Stomach (tissue), 9 donors: ENCODE measurements around the gene SUV39H2. TPM values are rescaled to one million over a fixed set of nuclear protein-coding genes. Genes with fewer than 3 reads are reported as not detected.

Experiments
- DNase-seq, 2 donors: peaks; one replicate each; pipeline versions ENCODE4 v3.0.0 to v3.0.0-alpha.2; 2013 to 2019
- H3K27ac ChIP-seq, 5 donors: fragments of 200-600 bp in 4 of 5; sonication (generic) in 4 of 5; one replicate each; pipeline ENCODE4 v1.5.1; 2013 to 2019; ENCODE audit warnings: mild to moderate bottlenecking in 1 of 5, moderate library complexity in 1 of 5
- H3K27me3 ChIP-seq, 3 donors: fragments of 200-600 bp; sonication (generic); one replicate each; pipeline ENCODE4 v1.5.1; 2017 to 2019; ENCODE audit warnings: mixed run types in 1 of 3
- H3K36me3 ChIP-seq, 4 donors: fragments of 200-600 bp; sonication (generic); 1 replicate in 3 of 4; 2 replicates in 1 of 4; pipeline ENCODE4 v1.5.1; 2016 to 2019
- H3K4me1 ChIP-seq, 4 donors: fragments of 200-600 bp; sonication (generic); one replicate each; pipeline ENCODE4 v1.5.1; 2016 to 2019
- H3K4me3 ChIP-seq, 4 donors: fragments of 200-600 bp; sonication (generic) in 3 of 4; one replicate each; pipeline ENCODE4 v1.5.1; 2016 to 2019; ENCODE audit warnings: mild to moderate bottlenecking in 1 of 4
- H3K9me3 ChIP-seq, 4 donors: fragments of 200-600 bp; sonication (generic); one replicate each; pipeline ENCODE4 v1.5.1; 2016 to 2019
- EP300 ChIP-seq: sonication (generic); formaldehyde crosslinking; IDR thresholded peaks from one replicate; pipeline ENCODE4 v1.6.1; 2017; ENCODE audit warnings: antibody characterized with exemption
- POLR2A ChIP-seq, 4 donors: fragments of 450-650 bp; IDR thresholded peaks; one replicate each; pipeline ENCODE4 v1.6.1; 2016; ENCODE audit warnings: antibody characterized with exemption in 4 of 4, control low read depth in 2 of 4, mild to moderate bottlenecking in 1 of 4, moderate library complexity in 1 of 4
- POLR2AphosphoS5 ChIP-seq, 3 donors: sonication (generic); formaldehyde crosslinking; IDR thresholded peaks; one replicate each; pipeline ENCODE4 v1.6.1; 2016; ENCODE audit warnings: antibody characterized with exemption in 3 of 3
- WGBS, 5 donors: extraction: QIAGEN DNeasy Blood & Tissue Kit in 3 of 5; methylation state at CpG; one replicate each; pipeline versions ENCODE4 v1.1.5 to v1.1.7; 2013 to 2018; 5-methylcytosine and 5-hydroxymethylcytosine counted together
- intact Hi-C: fragments of 100-400 bp; cut with DNase I; formaldehyde crosslinking; loops from one replicate; pipeline ENCODE4 v1.15.1; 2023; ENCODE audit warnings: low total_unique reads
- polyA plus RNA-seq, 3 donors: library from polyadenylated mRNA; stranded (reverse); fragments of 200-250 nt; gene quantifications; one replicate each; pipeline ENCODE4 v1.2.3, GENCODE V29; 2013
- total RNA-seq, 5 donors: library from RNA; depleted of rRNA; stranded (reverse); fragments of >200 nt; gene quantifications; one replicate each; pipeline versions ENCODE4 v1.1.0 to v1.2.3, GENCODE V29; 2014 to 2016
- TF ChIP-seq, protein P1 (sequence below), 7 experiments: fragments of 450-650 bp in 4 of 7; fragments of 200-600 bp in 3 of 7; sonication (generic) in 3 of 7; IDR thresholded peaks; one replicate each; pipeline ENCODE4 v1.5.1; 2016 to 2019; ENCODE audit warnings: antibody characterized with exemption in 7 of 7, control low read depth in 2 of 7, mild to moderate bottlenecking in 1 of 7
- donor health status: healthy with polysubstance abuse.
- donor health status: Bipolar disorder and iron deficiency.
- donor health status: healthy.

Gene SUV39H2
- total and polyA plus RNA-seq, 8 donors = 0.58 to 68.3 (median 5.7) TPM

DNA sequence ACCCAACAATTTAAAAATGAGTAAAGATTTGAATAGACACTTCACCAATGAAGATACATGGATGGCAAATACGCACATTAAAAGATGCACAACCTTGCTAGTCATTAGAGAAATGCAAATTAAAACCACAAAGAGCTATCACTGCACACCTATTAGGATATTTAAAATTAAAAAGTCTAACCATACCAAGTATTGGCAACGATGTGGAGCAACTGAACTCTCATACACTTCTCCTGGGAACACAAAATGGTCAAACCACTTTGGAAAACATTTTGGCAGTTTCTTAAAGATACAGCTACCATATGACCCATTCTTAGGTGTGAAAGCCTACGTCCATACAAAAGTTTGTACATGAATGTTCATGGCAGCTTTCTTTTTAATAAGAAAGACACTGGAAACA is 39.2 kb downstream of the SUV39H2 start:
- no peak for TF ChIP-seq POLR2AphosphoS5 (IDR thresholded peaks at IDR 0.05)
- TF ChIP-seq, protein P1, sequence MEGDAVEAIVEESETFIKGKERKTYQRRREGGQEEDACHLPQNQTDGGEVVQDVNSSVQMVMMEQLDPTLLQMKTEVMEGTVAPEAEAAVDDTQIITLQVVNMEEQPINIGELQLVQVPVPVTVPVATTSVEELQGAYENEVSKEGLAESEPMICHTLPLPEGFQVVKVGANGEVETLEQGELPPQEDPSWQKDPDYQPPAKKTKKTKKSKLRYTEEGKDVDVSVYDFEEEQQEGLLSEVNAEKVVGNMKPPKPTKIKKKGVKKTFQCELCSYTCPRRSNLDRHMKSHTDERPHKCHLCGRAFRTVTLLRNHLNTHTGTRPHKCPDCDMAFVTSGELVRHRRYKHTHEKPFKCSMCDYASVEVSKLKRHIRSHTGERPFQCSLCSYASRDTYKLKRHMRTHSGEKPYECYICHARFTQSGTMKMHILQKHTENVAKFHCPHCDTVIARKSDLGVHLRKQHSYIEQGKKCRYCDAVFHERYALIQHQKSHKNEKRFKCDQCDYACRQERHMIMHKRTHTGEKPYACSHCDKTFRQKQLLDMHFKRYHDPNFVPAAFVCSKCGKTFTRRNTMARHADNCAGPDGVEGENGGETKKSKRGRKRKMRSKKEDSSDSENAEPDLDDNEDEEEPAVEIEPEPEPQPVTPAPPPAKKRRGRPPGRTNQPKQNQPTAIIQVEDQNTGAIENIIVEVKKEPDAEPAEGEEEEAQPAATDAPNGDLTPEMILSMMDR (IDR thresholded peaks at IDR 0.05) = no peak
- no peaks in the 10 kb centered on the region for H3K4me1 ChIP-seq

DNA sequence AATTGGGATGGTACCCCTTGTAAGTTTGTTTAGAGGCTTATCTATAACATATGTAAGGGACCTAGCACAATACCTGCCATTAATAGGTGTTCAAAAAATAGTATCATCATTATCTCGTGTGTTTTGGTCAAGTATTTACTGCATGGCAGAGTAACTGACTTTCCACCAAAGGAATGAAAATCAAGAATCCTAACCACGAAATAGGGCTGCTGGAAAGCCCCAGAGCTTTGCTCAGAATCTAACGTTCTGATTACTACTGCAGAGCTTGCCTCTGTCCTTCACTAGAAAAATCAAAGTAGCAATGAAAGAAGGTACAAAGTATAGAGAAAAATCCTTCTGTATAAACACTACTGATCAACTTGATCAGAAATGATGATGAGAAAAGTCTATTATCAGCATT is 40.3 kb downstream of the SUV39H2 start:
- no peak overlapping the region for H3K27ac ChIP-seq
- H3K4me3 ChIP-seq = no peak overlapping the region
- no peak for TF ChIP-seq POLR2A (IDR thresholded peaks at IDR 0.05)
- no peak for TF ChIP-seq EP300
- TF ChIP-seq POLR2AphosphoS5 (IDR thresholded peaks at IDR 0.05) = no peak
- TF ChIP-seq, protein P1 (IDR thresholded peaks at IDR 0.05) = no peak
- peaks cover 0 to 26% (median 23%) of the 10 kb centered on the region in 4 donors for H3K9me3 ChIP-seq
- 88 to 97% (median 90%) methylated on average over 3 of the region's 3 CpGs for whole genome bisulfite sequencing, 5 donors
- H3K4me1 ChIP-seq = no peaks in the 10 kb centered on the region
- no peaks in the 10 kb centered on the region for H3K27me3 ChIP-seq
- H3K36me3 ChIP-seq = peaks cover 49 to 95% (median 92%) of the 10 kb centered on the region in 4 donors
- DNase-seq = no peak
- intact Hi-C loops = no loop called here

More for the DNA sequence above, 39.2 kb downstream of the SUV39H2 start:
- intact Hi-C loops = no loop called here
- Histone ChIP-seq H3K27ac (no peak overlapping the region), H3K36me3 (peaks cover 49 to 95% (median 92%) of the 10 kb centered on the region in 4 donors), H3K4me3 (no peak overlapping the region), H3K27me3 (no peaks in the 10 kb centered on the region), H3K9me3 (peaks cover 0 to 26% (median 23%) of the 10 kb centered on the region in 4 donors)
- WGBS, 5 donors = 96 to 100% (median 98%) methylated on average over 3 of the region's 3 CpGs
- DNase-seq = no peak

DNA sequence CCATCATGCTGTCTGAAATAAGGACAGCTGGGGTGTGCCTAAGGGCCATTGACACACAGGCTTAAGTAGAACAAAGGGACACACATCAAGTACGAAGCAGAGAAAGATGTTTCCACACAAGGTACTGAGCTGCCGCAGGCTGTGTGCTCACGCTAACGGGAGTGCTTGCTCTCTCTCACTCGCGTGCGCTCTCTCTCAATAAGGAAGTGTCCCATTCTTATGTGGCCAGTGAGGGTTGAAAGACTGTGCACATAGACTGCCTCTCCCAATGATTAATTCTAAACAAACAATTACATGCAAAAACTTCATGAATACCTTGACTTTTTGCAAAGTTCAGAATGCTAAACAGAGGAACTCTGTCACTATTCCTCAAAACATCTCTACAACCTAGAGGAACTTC is 45.3 kb downstream of the SUV39H2 start:
- peak in 1 of 3 donors; percentile 16 for TF ChIP-seq POLR2AphosphoS5 (IDR thresholded peaks at IDR 0.05)
- no peak for TF ChIP-seq EP300
- intact Hi-C loops = no loop called here
- 93 to 98% (median 97%) methylated on average over 7 of the region's 7 CpGs for WGBS, 5 donors

DNA sequence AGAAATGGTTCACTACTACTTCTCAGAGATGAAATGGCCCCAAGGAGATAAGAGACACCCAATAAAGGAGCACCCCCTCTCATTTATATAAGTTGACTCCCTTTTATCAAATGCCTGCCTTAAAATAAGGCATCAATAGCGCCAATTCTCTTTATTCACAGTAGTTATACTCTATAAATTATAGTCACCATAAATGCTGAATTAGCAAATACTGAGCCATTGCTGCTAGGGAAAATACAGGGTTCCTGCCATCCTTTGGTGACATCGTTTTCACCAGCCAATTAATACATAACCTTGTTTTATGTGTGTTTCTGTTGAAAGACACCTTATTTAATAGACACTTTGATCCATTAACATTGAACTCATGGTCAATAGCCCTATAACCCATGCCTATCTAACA is 46.6 kb downstream of the SUV39H2 start:
- Histone ChIP-seq H3K4me3 (no peak overlapping the region), H3K36me3 (peaks cover 27 to 100% (median 98%) of the 10 kb centered on the region in 4 donors), H3K27ac (peak overlapping the region in 4 of 5 donors; percentile 67 to 81 (median 74)), H3K27me3 (no peaks in the 10 kb centered on the region), H3K4me1 (no peaks in the 10 kb centered on the region), H3K9me3 (no peaks in the 10 kb centered on the region)
- intact Hi-C loops = no loop called here
- TF ChIP-seq, protein P1 (IDR thresholded peaks at IDR 0.05) = no peak
- TF ChIP-seq POLR2A (IDR thresholded peaks at IDR 0.05) = no peak
- TF ChIP-seq POLR2AphosphoS5 (IDR thresholded peaks at IDR 0.05) = no peak
- TF ChIP-seq EP300 = no peak
- WGBS, 5 donors = 97 to 99% (median 99%) methylated on average over 2 of the region's 2 CpGs
- DNase-seq = no peak

More for the DNA sequence above, 45.3 kb downstream of the SUV39H2 start:
- Histone ChIP-seq H3K9me3 (no peaks in the 10 kb centered on the region), H3K36me3 (peaks cover 35 to 100% (median 98%) of the 10 kb centered on the region in 4 donors), H3K27me3 (no peaks in the 10 kb centered on the region), H3K4me1 (no peaks in the 10 kb centered on the region), H3K27ac (peak overlapping the region in 1 of 5 donors; percentile 73), H3K4me3 (no peak overlapping the region)
- peak in 1 of 2 donors; percentile 20 for DNase-seq

DNA sequence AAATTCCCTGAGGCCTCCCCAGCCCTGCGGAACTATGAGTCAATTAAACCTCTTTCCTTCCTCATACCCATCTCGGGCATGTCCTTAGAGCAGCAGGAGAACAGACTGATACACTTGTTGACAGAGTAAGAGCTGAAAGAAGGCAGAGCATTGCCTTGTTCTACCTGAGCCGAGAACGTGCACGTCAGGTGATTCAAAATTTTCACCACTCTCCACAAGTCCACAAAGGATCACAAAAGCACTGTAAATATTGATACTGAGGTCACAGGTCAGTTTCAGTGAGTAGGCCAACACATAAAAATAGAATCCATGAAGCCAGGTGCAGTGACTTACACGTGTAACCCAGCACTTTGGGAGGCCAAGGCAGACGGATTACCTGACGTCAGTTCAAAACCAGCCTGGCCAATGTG is 47.4 kb downstream of the SUV39H2 start:
- H3K4me1 ChIP-seq = no peaks in the 10 kb centered on the region
- TF ChIP-seq, protein P1 (IDR thresholded peaks at IDR 0.05) = no peak
- TF ChIP-seq POLR2AphosphoS5 (IDR thresholded peaks at IDR 0.05) (peak in 2 of 3 donors; percentile 70 to 84), EP300 (no peak)
- peak overlapping the region; percentile 67 to 81 (median 73) for H3K27ac ChIP-seq
- peak; percentile 66 to 88 for DNase-seq
- H3K27me3 ChIP-seq = no peaks in the 10 kb centered on the region
- no peak overlapping the region for H3K4me3 ChIP-seq
- H3K9me3 ChIP-seq = no peaks in the 10 kb centered on the region
- intact Hi-C loops = no loop called here
- 33 to 65% (median 55%) methylated on average over 8 of the region's 8 CpGs for WGBS, 5 donors
- peaks cover 26 to 100% (median 98%) of the 10 kb centered on the region in 4 donors for H3K36me3 ChIP-seq
